ENCODE data around the gene ZNF236. TPM values are rescaled to one million over a fixed set of nuclear protein-coding genes. Genes with fewer than 3 reads are reported as not detected.

ZNF236 gene
- total RNA-seq, 6 experiments from 2014 or later: 3.8 to 7.6 (median 5.8) TPM

GRCh38 chr18:77012806-77013541 lies 190.6 kb downstream of the ZNF236 start:
- no peak overlapping the region for H3K27ac ChIP-seq
- peaks cover 0 to 7% (median 3%) of the 10 kb centered on the region in 4 donors for H3K4me1 ChIP-seq
- no peaks in the 10 kb centered on the region for H3K9me3 ChIP-seq
- 81% methylated on average over 6 of the region's 6 CpGs for WGBS (ENCODE audit: insufficient coverage, low coverage, low lambda C conversion rate, missing lambda C conversion rate)
- intact Hi-C loops (cut with DNase I): no loop called here
- H3K4me3 ChIP-seq: no peak overlapping the region
- peaks cover 0 to 21% (median 11%) of the 10 kb centered on the region in 4 donors for H3K36me3 ChIP-seq
- DNase-seq (no peak), ATAC-seq (no peak)
- TF ChIP-seq CTCF (IDR thresholded peaks at IDR 0.05) (no peak), POLR2A (IDR thresholded peaks at IDR 0.05) (no peak)
- H3K27me3 ChIP-seq: no peaks in the 10 kb centered on the region

- ATAC-seq (peak; percentile 60 to 74 (median 68)), DNase-seq (no peak)
- Histone ChIP-seq H3K36me3 (peaks cover 0 to 21% (median 11%) of the 10 kb centered on the region in 4 donors), H3K27me3 (no peaks in the 10 kb centered on the region), H3K27ac (peak overlapping the region in 1 of 3 donors; percentile 46), H3K9me3 (no peaks in the 10 kb centered on the region), H3K4me1 (peaks cover 0 to 7% (median 3%) of the 10 kb centered on the region in 4 donors), H3K4me3 (no peak overlapping the region)
- 48% methylated on average over 9 of the region's 18 CpGs for WGBS (ENCODE audit: insufficient coverage, low coverage, low lambda C conversion rate, missing lambda C conversion rate)
- TF ChIP-seq POLR2A (IDR thresholded peaks at IDR 0.05) (peak; percentile 23), CTCF (IDR thresholded peaks at IDR 0.05) (no peak)
- intact Hi-C loops (cut with DNase I): no loop called here
Observed at GRCh38 chr18:77013811-77014521, 191.6 kb downstream of the ZNF236 start.

DNA sequence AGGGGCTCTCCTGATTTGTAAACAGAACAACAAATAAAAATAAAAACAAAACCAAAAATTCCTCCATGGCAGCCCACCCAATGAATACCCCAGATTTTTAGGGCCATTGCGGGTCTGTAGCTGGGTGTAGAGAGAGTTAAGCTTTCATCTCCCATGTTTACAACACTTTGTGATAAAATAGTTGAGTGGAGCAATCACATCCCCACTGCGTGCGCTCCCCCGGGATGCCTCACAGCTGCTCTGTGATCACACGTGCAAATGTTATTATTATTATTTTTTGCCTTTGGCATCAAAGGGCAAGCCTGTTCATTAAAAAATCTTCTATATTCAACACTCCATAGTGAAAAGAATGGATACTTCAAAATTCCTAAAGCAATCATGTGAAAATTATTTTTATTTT lies 192.2 kb downstream of the ZNF236 start:
- intact Hi-C loops (cut with DNase I): no loop called here
- no peak for ATAC-seq
- H3K27me3 ChIP-seq: no peaks in the 10 kb centered on the region
- 80% methylated on average over 5 of the region's 5 CpGs for WGBS (ENCODE audit: insufficient coverage, low coverage, low lambda C conversion rate, missing lambda C conversion rate)
- TF ChIP-seq CTCF (IDR thresholded peaks at IDR 0.05) (no peak), POLR2A (IDR thresholded peaks at IDR 0.05) (no peak)
- peaks cover 0 to 18% (median 11%) of the 10 kb centered on the region in 4 donors for H3K36me3 ChIP-seq
- H3K27ac ChIP-seq: peak overlapping the region in 1 of 3 donors; percentile 46
- DNase-seq: no peak
- H3K9me3 ChIP-seq: no peaks in the 10 kb centered on the region
- H3K4me3 ChIP-seq: no peak overlapping the region
- peaks cover 0 to 7% (median 3%) of the 10 kb centered on the region in 4 donors for H3K4me1 ChIP-seq

DNA sequence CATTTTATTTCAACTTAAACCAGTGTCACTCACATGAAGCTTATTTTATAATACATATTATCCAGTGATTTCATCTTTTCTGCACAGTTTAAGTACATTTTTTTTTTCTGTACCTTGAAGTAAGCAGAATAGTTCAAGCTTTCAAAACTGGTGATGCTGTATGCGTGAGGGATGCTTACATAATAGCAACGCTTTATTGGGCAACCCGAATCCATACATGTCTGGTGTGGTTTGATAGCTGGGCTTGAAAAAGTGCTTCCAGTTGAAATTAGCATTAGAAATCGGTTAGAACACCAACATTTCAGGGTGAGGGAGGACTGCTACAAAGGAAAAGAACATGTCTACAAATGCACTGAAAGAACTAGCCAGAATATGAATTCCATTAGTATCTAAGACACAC lies 192.8 kb downstream of the ZNF236 start:
- 70% methylated on average over 4 of the region's 4 CpGs for WGBS (ENCODE audit: insufficient coverage, low coverage, low lambda C conversion rate, missing lambda C conversion rate)
- no peak for DNase-seq
- H3K36me3 ChIP-seq: peaks cover 0 to 17% (median 11%) of the 10 kb centered on the region in 4 donors
- no peak overlapping the region for H3K4me3 ChIP-seq
- no peak for ATAC-seq
- no peaks in the 10 kb centered on the region for H3K9me3 ChIP-seq
- no peak for TF ChIP-seq CTCF (IDR thresholded peaks at IDR 0.05)
- no peak for TF ChIP-seq POLR2A (IDR thresholded peaks at IDR 0.05)
- no peak overlapping the region for H3K27ac ChIP-seq
- no peaks in the 10 kb centered on the region for H3K27me3 ChIP-seq
- peaks cover 0 to 7% (median 3%) of the 10 kb centered on the region in 4 donors for H3K4me1 ChIP-seq
- intact Hi-C loops (cut with DNase I): no loop called here
